H1 (cell line): ENCODE measurements around the gene SLFN12L. TPM values are rescaled to one million over a fixed set of nuclear protein-coding genes. Genes with fewer than 3 reads are reported as not detected.

Experiments
- CTCF ChIA-PET: fragments of 300-600 bp; sonication (Branson Sonifier 250); formaldehyde crosslinking; loops from one replicate; lab custom pipeline; 2021; ENCODE audit not compliant: partially characterized antibody; lab: Charles Lee
- POLR2A ChIA-PET: fragments of 300-600 bp; sonication (Branson Sonifier 250); formaldehyde crosslinking; loops from one replicate; lab custom pipeline; 2021; ENCODE audit warnings: inconsistent platforms; ENCODE audit not compliant: partially characterized antibody; lab: Charles Lee
- DNase-seq, 2 experiments: peaks; one replicate each; pipeline versions ENCODE4 v3.0.0 to v3.0.0-alpha.2; 2010 to 2022; ENCODE audit warnings: low spot score in 2 of 2, low read depth in 1 of 2, mixed read lengths in 1 of 2
- FAIRE-seq: peaks from 2 replicates; lab custom pipeline; 2011; peaks lifted over from hg19 to GRCh38; lab: Jason Lieb, UNC
- H2AFZ ChIP-seq: 2 replicates; pipeline ENCODE4 v1.8.1; 2012; ENCODE audit warnings: low read length, inconsistent platforms
- H2AK5ac ChIP-seq: 2 replicates; pipeline ENCODE4 v1.6.1; 2013; ENCODE audit warnings: low read depth, low read length
- H2BK120ac ChIP-seq: replicated peaks from 2 replicates; pipeline ENCODE3; 2013; ENCODE audit warnings: low read depth, low read length, inconsistent platforms
- H2BK12ac ChIP-seq: 2 replicates; pipeline ENCODE4 v1.6.1; 2013; ENCODE audit warnings: low read depth, low read length
- H2BK15ac ChIP-seq: 2 replicates; pipeline ENCODE4 v1.6.1; 2013; ENCODE audit warnings: low read length
- H2BK20ac ChIP-seq: 2 replicates; pipeline ENCODE4 v1.6.1; 2013; ENCODE audit warnings: low read length
- H2BK5ac ChIP-seq: 2 replicates; pipeline ENCODE4 v1.6.1; 2013; ENCODE audit warnings: low read depth, low read length
- H3K14ac ChIP-seq: 2 replicates; pipeline ENCODE4 v1.6.1; 2013; ENCODE audit warnings: inconsistent platforms; ENCODE audit not compliant: insufficient read length
- H3K18ac ChIP-seq: 2 replicates; pipeline ENCODE4 v1.6.1; 2013; ENCODE audit warnings: low read length; ENCODE audit errors: extremely low read depth
- H3K23ac ChIP-seq: 2 replicates; pipeline ENCODE4 v1.6.1; 2013; ENCODE audit warnings: inconsistent platforms; ENCODE audit not compliant: insufficient read length
- H3K23me2 ChIP-seq: 2 replicates; pipeline ENCODE4 v1.6.1; 2013; ENCODE audit warnings: low read depth, low read length
- H3K27ac ChIP-seq: 2 replicates; pipeline ENCODE4 v1.6.1; 2011; ENCODE audit warnings: low read depth, low read length, inconsistent platforms
- H3K27me3 ChIP-seq, 4 experiments: replicated peaks in 1 of 4; 1 replicate in 1 of 4; 2 replicates in 3 of 4; pipeline versions ENCODE4 v1.6.1 to v1.8.1; 2011 to 2013; ENCODE audit warnings: low read length in 3 of 4, mild to moderate bottlenecking in 3 of 4, inconsistent platforms in 2 of 4, mixed read lengths in 2 of 4, moderate library complexity in 1 of 4; ENCODE audit not compliant: control insufficient read depth in 3 of 4, insufficient read depth in 3 of 4; ENCODE audit errors: extremely low read depth in 1 of 4
- H3K36me3 ChIP-seq, 4 experiments: 2 replicates each; pipeline versions ENCODE4 v1.6.1 to v1.8.1; 2011 to 2013; ENCODE audit warnings: mild to moderate bottlenecking in 4 of 4, low read length in 3 of 4, moderate library complexity in 2 of 4, control low read depth in 1 of 4, inconsistent platforms in 1 of 4; ENCODE audit not compliant: insufficient read depth in 4 of 4, control insufficient read depth in 2 of 4
- H3K4ac ChIP-seq: replicated peaks from 2 replicates; pipeline ENCODE3; 2013; ENCODE audit warnings: low read length, low read depth, mixed read lengths, inconsistent platforms; ENCODE audit not compliant: insufficient read length
- H3K4me1 ChIP-seq, 4 experiments: replicated peaks in 1 of 4; 1 replicate in 1 of 4; 2 replicates in 3 of 4; pipeline versions ENCODE4 v1.6.1 to v1.8.1; 2011 to 2013; ENCODE audit warnings: low read length in 3 of 4, inconsistent platforms in 2 of 4, mixed read lengths in 1 of 4; ENCODE audit not compliant: insufficient read depth in 4 of 4, control insufficient read depth in 3 of 4
- H3K4me2 ChIP-seq, 2 experiments: 2 replicates each; pipeline versions ENCODE4 v1.6.1 to v1.8.1; 2011 to 2013; ENCODE audit warnings: low read depth in 2 of 2, low read length in 2 of 2, control low read depth in 1 of 2, inconsistent platforms in 1 of 2, mild to moderate bottlenecking in 1 of 2; ENCODE audit not compliant: insufficient read depth in 1 of 2
- H3K4me3 ChIP-seq, 4 experiments: fragments of 200-600, 300-600 bp in 1 of 4; sonication (generic), shearing (Covaris generic), sonication (Bioruptor Twin) in 1 of 4; 2 replicates each; pipeline versions ENCODE4 v1.5.1 to v1.8.1; 2011 to 2016; ENCODE audit warnings: low read length in 4 of 4, low read depth in 3 of 4, control low read depth in 2 of 4, inconsistent platforms in 2 of 4, mild to moderate bottlenecking in 2 of 4, mixed read lengths in 1 of 4, moderate library complexity in 1 of 4; ENCODE audit not compliant: insufficient read depth in 2 of 4; ENCODE audit errors: extremely low read depth in 1 of 4
- H3K56ac ChIP-seq: replicated peaks from 2 replicates; pipeline ENCODE3; 2013; ENCODE audit warnings: low read depth, mild to moderate bottlenecking, mixed read lengths, low read length, inconsistent platforms; ENCODE audit not compliant: insufficient read length
- H3K79me1 ChIP-seq: 2 replicates; pipeline ENCODE4 v1.6.1; 2013; ENCODE audit warnings: low read depth, low read length, control low read depth
- H3K79me2 ChIP-seq, 2 experiments: 2 replicates each; pipeline versions ENCODE4 v1.6.1 to v1.8.1; 2012 to 2013; ENCODE audit warnings: low read length in 2 of 2, mild to moderate bottlenecking in 2 of 2, inconsistent platforms in 1 of 2; ENCODE audit not compliant: insufficient read depth in 2 of 2, control insufficient read depth in 1 of 2
- H3K9ac ChIP-seq, 4 experiments: replicated peaks in 1 of 4; 1 replicate in 1 of 4; 2 replicates in 3 of 4; pipeline versions ENCODE4 v1.6.1 to v1.8.1; 2011 to 2013; ENCODE audit warnings: low read depth in 3 of 4, low read length in 3 of 4, control low read depth in 2 of 4, mild to moderate bottlenecking in 2 of 4, moderate library complexity in 2 of 4, inconsistent platforms in 1 of 4; ENCODE audit errors: extremely low read depth in 1 of 4
- H3K9me3 ChIP-seq, 2 experiments: 2 replicates each; pipeline versions ENCODE4 v1.6.1 to v1.8.1; 2012 to 2013; ENCODE audit warnings: mild to moderate bottlenecking in 2 of 2, moderate library complexity in 2 of 2, control low read depth in 1 of 2, inconsistent platforms in 1 of 2, low read depth in 1 of 2, low read length in 1 of 2, mixed read lengths in 1 of 2; ENCODE audit not compliant: insufficient read depth in 2 of 2
- H4K20me1 ChIP-seq, 2 experiments: replicated peaks in 1 of 2; 2 replicates each; pipeline versions ENCODE3 to v1.8.1; 2011 to 2013; ENCODE audit warnings: inconsistent platforms in 2 of 2, low read length in 2 of 2, mild to moderate bottlenecking in 1 of 2; ENCODE audit not compliant: insufficient read depth in 2 of 2, control insufficient read depth in 1 of 2
- H4K5ac ChIP-seq: 2 replicates; pipeline ENCODE4 v1.6.1; 2013; ENCODE audit warnings: low read length, low read depth, mixed read lengths, inconsistent platforms; ENCODE audit not compliant: insufficient read length
- H4K8ac ChIP-seq: 2 replicates; pipeline ENCODE4 v1.8.0; 2013; ENCODE audit warnings: mild to moderate bottlenecking, moderate library complexity, low read length, inconsistent platforms; ENCODE audit not compliant: insufficient read depth; ENCODE audit errors: extremely low read depth
- H4K91ac ChIP-seq: replicated peaks from 2 replicates; pipeline ENCODE3; 2013; ENCODE audit warnings: low read length, mixed read lengths, inconsistent platforms; ENCODE audit not compliant: insufficient read length
- BRCA1 ChIP-seq: IDR thresholded peaks from 2 replicates; pipeline ENCODE4 v1.6.1; 2012; ENCODE audit warnings: low read depth, low read length, improper control_type of control experiment
- CBX5 ChIP-seq: fragments of 300-800, 300-1000 bp; sonication (generic); IDR thresholded peaks from 2 replicates; pipeline ENCODE4 v1.7.1; 2016; ENCODE audit warnings: antibody characterized with exemption, low read length, low read depth
- CTBP2 ChIP-seq: IDR thresholded peaks from 2 replicates; pipeline ENCODE4 v1.7.0; 2011; ENCODE audit warnings: borderline replicate concordance, mild to moderate bottlenecking, moderate library complexity, mixed read lengths, low read length; ENCODE audit not compliant: insufficient read depth, insufficient read length
- EGR1 ChIP-seq: IDR thresholded peaks from 2 replicates; pipeline ENCODE4 v1.6.1; 2011; ENCODE audit warnings: low read depth, low read length, borderline replicate concordance
- FOSL1 ChIP-seq: IDR thresholded peaks from 2 replicates; pipeline ENCODE4 v1.6.1; 2011; ENCODE audit warnings: mild to moderate bottlenecking, low read depth, low read length, moderate library complexity; ENCODE audit not compliant: insufficient read depth
- GABPA ChIP-seq: IDR thresholded peaks from 2 replicates; pipeline ENCODE4 v1.6.1; 2011; ENCODE audit warnings: mild to moderate bottlenecking, low read length, moderate library complexity, borderline replicate concordance; ENCODE audit not compliant: insufficient read depth
- GTF2F1 ChIP-seq: IDR thresholded peaks from 2 replicates; pipeline ENCODE4 v1.6.1; 2012; ENCODE audit warnings: low read depth, low read length, improper control_type of control experiment, borderline replicate concordance
- HDAC6 ChIP-seq: IDR thresholded peaks from one replicate; pipeline ENCODE4 v1.7.1; 2012; ENCODE audit warnings: low read depth, mild to moderate bottlenecking, inconsistent platforms, low read length, moderate library complexity
- NANOG ChIP-seq: IDR thresholded peaks from 2 replicates; pipeline ENCODE4 v1.6.1; 2011; ENCODE audit warnings: low read length, low read depth, mild to moderate bottlenecking, inconsistent platforms; ENCODE audit not compliant: insufficient read depth, poor library complexity, severe bottlenecking
- NRF1 ChIP-seq: IDR thresholded peaks from 2 replicates; pipeline ENCODE4 v1.6.1; 2011; ENCODE audit warnings: mild to moderate bottlenecking, low read depth, low read length, improper control_type of control experiment
- POLR2A ChIP-seq, 2 experiments: IDR thresholded peaks; 1 replicate in 1 of 2; 2 replicates in 1 of 2; pipeline ENCODE4 v1.6.1; 2011; ENCODE audit warnings: low read depth in 2 of 2, low read length in 2 of 2, mild to moderate bottlenecking in 2 of 2; ENCODE audit errors: control extremely low read depth in 1 of 2
- SIN3A ChIP-seq, 2 experiments: IDR thresholded peaks in 1 of 2; conservative IDR thresholded peaks in 1 of 2; 2 replicates each; pipeline ENCODE4 v1.6.1; 2011 to 2012; ENCODE audit warnings: low read length in 2 of 2, improper control_type of control experiment in 1 of 2, low read depth in 1 of 2, mild to moderate bottlenecking in 1 of 2
- SP1 ChIP-seq: IDR thresholded peaks from 2 replicates; pipeline ENCODE4 v1.6.1; 2011; ENCODE audit warnings: low read depth, low read length
- YY1 ChIP-seq: IDR thresholded peaks from 2 replicates; pipeline ENCODE4 v1.6.1; 2011; ENCODE audit warnings: low read depth, mild to moderate bottlenecking, low read length
- ZNF274 ChIP-seq: IDR thresholded peaks from 2 replicates; pipeline ENCODE4 v1.7.0; 2012; ENCODE audit warnings: low read length, borderline replicate concordance; ENCODE audit errors: extremely low read depth
- whole genome bisulfite sequencing, 2 experiments: shearing (Covaris generic) in 1 of 2; methylation state at CpG; one replicate each; pipeline versions ENCODE4 v1.1.6 to v1.1.7; 2013 to 2015; ENCODE audit warnings: low lambda C conversion rate in 2 of 2, mixed read lengths in 2 of 2, inconsistent platforms in 1 of 2, low coverage in 1 of 2, missing lambda C conversion rate in 1 of 2; ENCODE audit not compliant: insufficient replicate concordance in 2 of 2, insufficient coverage in 1 of 2, insufficient read length in 1 of 2; ENCODE audit errors: extremely low coverage in 1 of 2, missing lambda C conversion rate in 1 of 2; 5-methylcytosine and 5-hydroxymethylcytosine counted together
- polyA plus RNA-seq, 7 experiments: library from polyadenylated mRNA; depleted of rRNA in 3 of 7; stranded (reverse) in 5 of 7; unstranded in 2 of 7; fragments of >200 nt in 5 of 7; fragments of 200-250 nt in 2 of 7; gene quantifications; 1 replicate in 5 of 7; 2 replicates in 1 of 7; 4 replicates in 1 of 7; pipeline versions ENCODE4 v1.2.1 to v1.2.3, GENCODE V29; 2011 to 2013; ENCODE audit warnings: missing spikeins in 2 of 7, mixed read lengths in 2 of 7
- total RNA-seq: library from RNA; stranded (reverse); fragmentation: NEBNext Ultra II Directional; extraction: Animal tissue kit (Norgen Biotek cat#: 25700); gene quantifications from 2 replicates; pipeline ENCODE4 v1.2.1, GENCODE V29; 2021

Gene SLFN12L
- total and polyA plus RNA-seq, 2 of the 8 experiments (the other 6 are each of a cell fraction or from before 2014, with no cell fraction given) = not detected

DNA sequence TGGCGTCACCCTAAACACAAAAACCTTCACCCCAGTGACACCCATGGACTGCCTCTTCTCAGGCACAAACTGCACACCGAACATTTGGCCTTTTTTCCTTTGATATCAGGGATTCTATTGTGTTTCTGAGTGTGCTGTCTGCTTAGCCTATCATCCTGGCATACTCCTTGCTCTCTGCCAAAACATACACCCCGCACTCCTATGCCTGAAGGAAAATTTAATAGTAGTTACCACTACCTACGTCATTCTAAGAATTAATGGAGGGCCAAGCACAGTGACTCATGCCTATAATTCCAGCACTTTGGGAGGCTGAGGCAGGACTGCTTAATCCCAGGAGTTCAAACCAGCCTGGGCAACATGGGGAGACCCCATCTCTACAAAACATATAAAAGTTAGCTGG, 69.0 kb downstream of the SLFN12L start:
- Histone ChIP-seq H3K56ac (no peak overlapping the region), H3K14ac (no peak overlapping the region), H3K36me3 (no peaks in the 10 kb centered on the region), H3K79me1 (no peaks in the 10 kb centered on the region), H4K20me1 (no peaks in the 10 kb centered on the region), H3K9ac (no peak overlapping the region), H2BK5ac (no peak overlapping the region), H3K4ac (no peak overlapping the region), H3K23me2 (no peaks in the 10 kb centered on the region), H3K79me2 (no peaks in the 10 kb centered on the region), H2BK15ac (no peak overlapping the region), H2BK120ac (no peak overlapping the region), H2AK5ac (no peak overlapping the region), H2BK12ac (no peak overlapping the region), H3K18ac (no peak overlapping the region), H3K4me2 (no peak overlapping the region), H2BK20ac (no peak overlapping the region), H2AFZ (no peak overlapping the region), H3K23ac (no peak overlapping the region), H4K8ac (no peak overlapping the region), H4K5ac (no peak overlapping the region), H3K4me3 (no peak overlapping the region), H3K4me1 (no peaks in the 10 kb centered on the region), H3K27ac (no peak overlapping the region), H4K91ac (no peak overlapping the region), H3K27me3 (peaks cover 0 to 3% (median 2%) of the 10 kb centered on the region in 4 experiments; a peak in 3 of 7 replicates), H3K9me3 (no peaks in the 10 kb centered on the region)
- ChIA-PET POLR2A (interaction anchor here (1.4 kb wide), 1 partner anchor 21 kb away, joined by 4 read pairs; no protein-coding TSS in a partner anchor), CTCF (interaction anchor here (0.9 to 2.1 kb wide), 2 partner anchors 20 to 68 kb away, joined by 3 to 6 read pairs; no protein-coding TSS in a partner anchor)
- no peak for DNase-seq
- FAIRE-seq = no peak
- WGBS, 2 experiments = 89% methylated on average over 4 of the region's 4 CpGs; no CpG with 5 or more reads in 1 of the 2 experiments
- TF ChIP-seq SIN3A (conservative IDR thresholded peaks at IDR 0.05 in 1 of 2, IDR thresholded peaks at IDR 0.05 in 1 of 2; ENCODE audit: low read depth in 1 of 2, low read length in 2 of 2) = no peak
- no peak for TF ChIP-seq HDAC6
- no peak for TF ChIP-seq CTBP2
- no peak for TF ChIP-seq BRCA1
- no peak for TF ChIP-seq FOSL1
- TF ChIP-seq YY1 = no peak
- TF ChIP-seq CBX5 = no peak
- TF ChIP-seq ZNF274 = no peak
- no peak for TF ChIP-seq POLR2A (IDR thresholded peaks at IDR 0.05; ENCODE audit: control extremely low read depth in 1 of 2, low read depth in 2 of 2, low read length in 2 of 2)
- no peak for TF ChIP-seq NANOG
- no peak for TF ChIP-seq EGR1
- no peak for TF ChIP-seq GTF2F1
- no peak for TF ChIP-seq SP1
- TF ChIP-seq NRF1 = no peak
- no peak for TF ChIP-seq GABPA
